Measurements from ENCODE around the gene TRMT1.

The TRMT1 gene

GRCh38 chr19:13087295-13087694, 29.2 kb downstream of the TRMT1 start:
- Histone ChIP-seq H3K9me3 (ENCODE audit: low read length) (no peaks in the 10 kb centered on the region), H3K4me1 (ENCODE audit: insufficient read depth, low read length, severe bottlenecking) (no peaks in the 10 kb centered on the region), H3K4me2 (ENCODE audit: low read length) (no peak overlapping the region), H3K9ac (ENCODE audit: low read length) (no peak overlapping the region), H4K20me1 (ENCODE audit: insufficient read depth, low read length) (no peaks in the 10 kb centered on the region), H3K79me2 (ENCODE audit: insufficient read depth, low read length) (no peaks in the 10 kb centered on the region), H3K27ac (ENCODE audit: low read depth, low read length, poor library complexity, severe bottlenecking) (no peak overlapping the region), H3K36me3 (ENCODE audit: insufficient read depth, low read length) (no peaks in the 10 kb centered on the region), H2AFZ (ENCODE audit: low read length) (no peak overlapping the region), H3F3A (ENCODE audit: insufficient read depth, low read length) (no peaks in the 10 kb centered on the region), H3K9me2 (ENCODE audit: low read depth, low read length) (no peaks in the 10 kb centered on the region), H3K27me3 (ENCODE audit: insufficient read depth, low read length) (peaks cover 29% of the 10 kb centered on the region), H3K4me3 (ENCODE audit: low read depth, low read length, poor library complexity, severe bottlenecking) (no peak overlapping the region)
- TF ChIP-seq EZH2 (IDR thresholded peaks at IDR 0.05; ENCODE audit: borderline replicate concordance, low read length) (no peak), CTCF (IDR thresholded peaks at IDR 0.05; ENCODE audit: low read length) (no peak)

DNA sequence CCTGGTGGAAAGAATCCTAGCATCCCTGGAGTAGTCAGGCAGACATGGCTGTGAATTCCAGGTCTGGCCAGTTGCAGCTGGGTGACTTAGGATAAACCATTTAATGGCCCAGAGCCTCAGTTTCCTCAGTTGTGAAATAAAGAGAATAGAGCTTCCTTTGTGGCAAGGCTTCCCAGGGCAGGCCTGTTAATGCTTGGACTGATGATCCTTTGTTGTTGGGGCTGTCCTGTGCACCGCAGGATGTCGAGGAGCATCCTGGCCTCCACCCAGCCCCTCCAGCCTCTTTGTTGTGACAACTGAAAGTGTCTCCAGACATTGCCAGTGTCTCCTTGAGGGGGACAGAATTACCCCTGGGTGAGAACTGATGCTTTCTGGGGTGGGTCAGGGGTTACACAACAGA, 30.2 kb downstream of the TRMT1 start:
- Histone ChIP-seq H3K36me3 (ENCODE audit: insufficient read depth, low read length) (no peaks in the 10 kb centered on the region), H3K4me3 (ENCODE audit: low read depth, low read length, poor library complexity, severe bottlenecking) (no peak overlapping the region), H3K4me2 (ENCODE audit: low read length) (no peak overlapping the region), H2AFZ (ENCODE audit: low read length) (no peak overlapping the region), H3F3A (ENCODE audit: insufficient read depth, low read length) (no peaks in the 10 kb centered on the region), H4K20me1 (ENCODE audit: insufficient read depth, low read length) (no peaks in the 10 kb centered on the region), H3K9me3 (ENCODE audit: low read length) (no peaks in the 10 kb centered on the region), H3K4me1 (ENCODE audit: insufficient read depth, low read length, severe bottlenecking) (no peaks in the 10 kb centered on the region), H3K9me2 (ENCODE audit: low read depth, low read length) (no peaks in the 10 kb centered on the region), H3K79me2 (ENCODE audit: insufficient read depth, low read length) (no peaks in the 10 kb centered on the region), H3K27ac (ENCODE audit: low read depth, low read length, poor library complexity, severe bottlenecking) (no peak overlapping the region), H3K9ac (ENCODE audit: low read length) (no peak overlapping the region), H3K27me3 (ENCODE audit: insufficient read depth, low read length) (peaks cover 24% of the 10 kb centered on the region; the same call in 1 of the 2 replicates)
- TF ChIP-seq EZH2 (IDR thresholded peaks at IDR 0.05; ENCODE audit: borderline replicate concordance, low read length) (no peak), CTCF (IDR thresholded peaks at IDR 0.05; ENCODE audit: low read length) (no peak)

GRCh38 chr19:13085666-13086065, 30.9 kb downstream of the TRMT1 start:
- Histone ChIP-seq H3K79me2 (ENCODE audit: insufficient read depth, low read length) (no peaks in the 10 kb centered on the region), H3K4me2 (ENCODE audit: low read length) (no peak overlapping the region)
- no peak for TF ChIP-seq EZH2 (IDR thresholded peaks at IDR 0.05; ENCODE audit: borderline replicate concordance, low read length)
- no peak for TF ChIP-seq CTCF (IDR thresholded peaks at IDR 0.05; ENCODE audit: low read length)

More at GRCh38 chr19:13085666-13086065, 30.9 kb downstream of the TRMT1 start:
- Histone ChIP-seq H2AFZ (ENCODE audit: low read length) (no peak overlapping the region), H3K9me3 (ENCODE audit: low read length) (no peaks in the 10 kb centered on the region), H3K36me3 (ENCODE audit: insufficient read depth, low read length) (no peaks in the 10 kb centered on the region), H4K20me1 (ENCODE audit: insufficient read depth, low read length) (no peaks in the 10 kb centered on the region), H3K27me3 (ENCODE audit: insufficient read depth, low read length) (peaks cover 24% of the 10 kb centered on the region; the same call in 1 of the 2 replicates), H3K4me3 (ENCODE audit: low read depth, low read length, poor library complexity, severe bottlenecking) (no peak overlapping the region), H3K27ac (ENCODE audit: low read depth, low read length, poor library complexity, severe bottlenecking) (no peak overlapping the region), H3K9ac (ENCODE audit: low read length) (no peak overlapping the region), H3F3A (ENCODE audit: insufficient read depth, low read length) (no peaks in the 10 kb centered on the region), H3K9me2 (ENCODE audit: low read depth, low read length) (no peaks in the 10 kb centered on the region), H3K4me1 (ENCODE audit: insufficient read depth, low read length, severe bottlenecking) (no peaks in the 10 kb centered on the region)
